Mucosa of rectum (tissue), 2 donors: ENCODE data around the gene STRBP.

Experiments
- H3K27ac ChIP-seq, 2 donors: one replicate each; pipeline ENCODE4 v1.7.0; 2013; ENCODE audit warnings: inconsistent platforms in 2 of 2, low read depth in 2 of 2, low read length in 2 of 2
- H3K27me3 ChIP-seq, 2 donors: one replicate each; pipeline ENCODE4 v1.7.0; 2013; ENCODE audit warnings: low read length in 2 of 2; ENCODE audit not compliant: control insufficient read depth in 2 of 2, insufficient read depth in 2 of 2
- H3K36me3 ChIP-seq, 2 donors: one replicate each; pipeline ENCODE4 v1.7.0; 2013; ENCODE audit warnings: low read length in 2 of 2; ENCODE audit not compliant: control insufficient read depth in 2 of 2, insufficient read depth in 2 of 2
- H3K4me1 ChIP-seq, 2 donors: one replicate each; pipeline ENCODE4 v1.7.0; 2013; ENCODE audit warnings: low read length in 2 of 2, mild to moderate bottlenecking in 1 of 2; ENCODE audit not compliant: control insufficient read depth in 2 of 2, insufficient read depth in 2 of 2
- H3K4me3 ChIP-seq, 2 donors: one replicate each; pipeline ENCODE4 v1.7.0; 2013; ENCODE audit warnings: low read length in 2 of 2
- H3K9ac ChIP-seq, 2 donors: one replicate each; pipeline ENCODE4 v1.7.0; 2013; ENCODE audit warnings: low read length in 2 of 2, low read depth in 1 of 2, mild to moderate bottlenecking in 1 of 2
- H3K9me3 ChIP-seq, 2 donors: one replicate each; pipeline ENCODE4 v1.7.0; 2013; ENCODE audit warnings: low read length in 2 of 2; ENCODE audit not compliant: control insufficient read depth in 2 of 2
- donor health status: healthy.
- donor health status: Normal muscosa, but diverticular disease.

STRBP gene

DNA sequence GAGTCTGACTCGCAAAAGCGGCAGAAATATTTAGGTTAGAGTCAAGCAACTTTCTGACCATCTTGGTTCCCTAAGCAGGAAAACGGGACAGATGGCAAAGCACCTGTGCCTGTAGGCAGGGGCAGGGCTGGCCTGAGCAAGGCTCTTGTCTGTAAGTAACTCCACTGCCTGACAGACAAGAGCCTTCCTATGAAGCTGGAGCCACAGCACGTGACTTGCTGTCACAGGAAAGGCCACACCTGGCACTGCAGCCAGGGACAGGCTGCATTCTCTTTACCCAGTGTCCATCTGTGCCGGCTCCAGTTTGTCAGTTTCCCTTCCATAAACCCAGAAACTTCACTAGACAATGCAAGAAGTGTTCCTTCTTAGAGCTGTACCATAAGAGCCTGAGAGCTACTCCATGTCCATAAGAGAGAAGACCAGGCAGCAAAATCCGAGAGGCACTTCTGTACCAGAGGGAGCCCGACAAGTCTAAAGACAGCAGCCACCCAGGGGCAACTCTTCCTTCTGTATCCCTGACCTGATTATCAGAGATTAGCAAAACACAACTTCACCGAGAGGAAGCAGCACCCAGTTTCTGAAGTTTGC is 156.9 kb downstream of the STRBP start:
- Histone ChIP-seq H3K4me3 (no peak overlapping the region), H3K27me3 (no peaks in the 10 kb centered on the region), H3K36me3 (peaks cover 32 to 33% of the 10 kb centered on the region in 2 donors), H3K9me3 (no peaks in the 10 kb centered on the region), H3K9ac (no peak overlapping the region), H3K27ac (no peak overlapping the region), H3K4me1 (peaks cover 3 to 5% of the 10 kb centered on the region in 2 donors)

- H3K9me3 ChIP-seq: no peaks in the 10 kb centered on the region
- H3K27ac ChIP-seq: no peak overlapping the region
- H3K4me3 ChIP-seq: no peak overlapping the region
- H3K9ac ChIP-seq: no peak overlapping the region
- H3K36me3 ChIP-seq: peaks cover 41 to 42% of the 10 kb centered on the region in 2 donors
- peaks cover 3 to 5% of the 10 kb centered on the region in 2 donors for H3K4me1 ChIP-seq
- no peaks in the 10 kb centered on the region for H3K27me3 ChIP-seq
These were observed 158.7 kb downstream of the STRBP start for GRCh38 chr9:123109540-123110279.

GRCh38 chr9:123108976-123109375 is 159.4 kb downstream of the STRBP start:
- Histone ChIP-seq H3K9ac (no peak overlapping the region), H3K36me3 (peaks cover 41 to 49% of the 10 kb centered on the region in 2 donors), H3K27ac (no peak overlapping the region), H3K4me1 (peaks cover 3 to 5% of the 10 kb centered on the region in 2 donors), H3K9me3 (no peaks in the 10 kb centered on the region), H3K27me3 (no peaks in the 10 kb centered on the region), H3K4me3 (no peak overlapping the region)

DNA sequence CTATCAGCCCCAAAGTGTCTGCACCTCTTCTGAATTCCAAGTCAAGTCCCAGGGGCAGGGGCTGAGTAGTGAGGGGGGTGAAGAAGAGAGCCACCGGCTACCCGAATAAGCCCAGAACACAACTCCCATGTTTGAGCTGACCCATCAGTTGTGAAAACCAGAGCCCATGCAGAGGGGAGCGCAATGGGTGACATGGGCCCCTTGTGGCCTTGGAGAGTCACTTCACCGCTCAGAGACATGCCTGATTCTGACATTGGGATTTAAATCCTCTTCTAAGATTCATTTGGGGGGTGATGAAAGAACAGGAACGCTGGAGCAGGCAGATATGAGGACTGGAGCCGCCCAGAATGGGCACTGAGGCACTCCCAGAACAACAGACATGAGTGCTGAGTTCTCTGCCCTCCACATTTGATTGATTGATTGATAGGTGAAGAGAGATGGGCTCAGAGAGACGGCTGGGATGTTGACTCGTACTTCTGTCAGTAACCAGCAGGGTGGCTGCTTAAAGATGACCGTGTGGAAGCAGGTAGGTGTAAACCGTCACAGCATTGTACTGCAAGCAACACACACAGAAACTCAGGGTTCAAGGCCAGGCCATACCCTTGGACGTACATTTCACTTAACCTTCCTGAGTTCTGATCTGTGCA is 160.6 kb downstream of the STRBP start:
- H3K27ac ChIP-seq: no peak overlapping the region
- H3K4me3 ChIP-seq: no peak overlapping the region
- no peaks in the 10 kb centered on the region for H3K9me3 ChIP-seq
- H3K9ac ChIP-seq: no peak overlapping the region
- peaks cover 3 to 5% of the 10 kb centered on the region in 2 donors for H3K4me1 ChIP-seq
- H3K27me3 ChIP-seq: no peaks in the 10 kb centered on the region
- H3K36me3 ChIP-seq: peaks cover 45 to 56% of the 10 kb centered on the region in 2 donors

- H3K9me3 ChIP-seq: no peaks in the 10 kb centered on the region
- peaks cover 61 to 69% of the 10 kb centered on the region in 2 donors for H3K36me3 ChIP-seq
- H3K27ac ChIP-seq: no peak overlapping the region
These were observed 162.9 kb downstream of the STRBP start for GRCh38 chr9:123105490-123105889.

GRCh38 chr9:123104807-123105206 is 163.6 kb downstream of the STRBP start:
- H3K27ac ChIP-seq: no peak overlapping the region
- no peak overlapping the region for H3K4me3 ChIP-seq
- no peak overlapping the region for H3K9ac ChIP-seq
- H3K36me3 ChIP-seq: peaks cover 54 to 64% of the 10 kb centered on the region in 2 donors
- H3K27me3 ChIP-seq: no peaks in the 10 kb centered on the region
- no peaks in the 10 kb centered on the region for H3K4me1 ChIP-seq
- H3K9me3 ChIP-seq: no peaks in the 10 kb centered on the region

More at GRCh38 chr9:123105490-123105889, 162.9 kb downstream of the STRBP start:
- H3K4me1 ChIP-seq: no peaks in the 10 kb centered on the region
- H3K27me3 ChIP-seq: no peaks in the 10 kb centered on the region
- H3K4me3 ChIP-seq: no peak overlapping the region
- H3K9ac ChIP-seq: no peak overlapping the region

- Histone ChIP-seq H3K9me3 (no peaks in the 10 kb centered on the region), H3K4me3 (no peak overlapping the region), H3K4me1 (no peaks in the 10 kb centered on the region), H3K36me3 (peaks cover 62 to 74% of the 10 kb centered on the region in 2 donors), H3K27me3 (no peaks in the 10 kb centered on the region), H3K9ac (no peak overlapping the region), H3K27ac (no peak overlapping the region)
These were observed 165.8 kb downstream of the STRBP start for GRCh38 chr9:123102375-123103113.

GRCh38 chr9:123099548-123099947 is 168.8 kb downstream of the STRBP start:
- Histone ChIP-seq H3K36me3 (peaks cover 60 to 64% of the 10 kb centered on the region in 2 donors), H3K27me3 (no peaks in the 10 kb centered on the region), H3K4me1 (no peaks in the 10 kb centered on the region), H3K9me3 (no peaks in the 10 kb centered on the region), H3K9ac (no peak overlapping the region), H3K4me3 (no peak overlapping the region), H3K27ac (no peak overlapping the region)

GRCh38 chr9:123099042-123099441 is 169.3 kb downstream of the STRBP start:
- Histone ChIP-seq H3K27ac (no peak overlapping the region), H3K27me3 (no peaks in the 10 kb centered on the region), H3K4me3 (no peak overlapping the region), H3K9me3 (no peaks in the 10 kb centered on the region), H3K4me1 (no peaks in the 10 kb centered on the region), H3K36me3 (peaks cover 59 to 62% of the 10 kb centered on the region in 2 donors), H3K9ac (no peak overlapping the region)

DNA sequence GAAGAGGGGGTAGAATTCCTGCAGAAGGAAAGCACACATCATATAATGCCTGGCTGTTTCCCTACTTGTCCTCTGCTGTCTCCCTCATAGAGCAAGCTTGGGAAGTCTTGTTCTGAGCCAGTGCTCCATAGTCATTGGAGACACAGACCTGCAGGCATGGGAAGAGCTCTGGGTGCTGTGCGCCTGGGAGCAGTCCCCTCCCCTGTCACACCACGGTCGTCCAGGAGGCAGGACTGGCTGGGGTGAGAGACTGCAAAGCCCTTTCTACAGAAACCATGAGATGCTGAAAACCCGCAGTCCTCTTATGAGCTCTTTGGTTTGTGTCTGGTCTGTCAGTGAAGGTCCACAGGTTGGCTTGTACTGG is 170.3 kb downstream of the STRBP start:
- Histone ChIP-seq H3K36me3 (peaks cover 59 to 66% of the 10 kb centered on the region in 2 donors), H3K9me3 (no peaks in the 10 kb centered on the region), H3K27me3 (no peaks in the 10 kb centered on the region), H3K4me1 (no peaks in the 10 kb centered on the region), H3K4me3 (no peak overlapping the region), H3K27ac (no peak overlapping the region), H3K9ac (no peak overlapping the region)
